ENCODE measurements around the gene EMP2.

EMP2 gene

DNA sequence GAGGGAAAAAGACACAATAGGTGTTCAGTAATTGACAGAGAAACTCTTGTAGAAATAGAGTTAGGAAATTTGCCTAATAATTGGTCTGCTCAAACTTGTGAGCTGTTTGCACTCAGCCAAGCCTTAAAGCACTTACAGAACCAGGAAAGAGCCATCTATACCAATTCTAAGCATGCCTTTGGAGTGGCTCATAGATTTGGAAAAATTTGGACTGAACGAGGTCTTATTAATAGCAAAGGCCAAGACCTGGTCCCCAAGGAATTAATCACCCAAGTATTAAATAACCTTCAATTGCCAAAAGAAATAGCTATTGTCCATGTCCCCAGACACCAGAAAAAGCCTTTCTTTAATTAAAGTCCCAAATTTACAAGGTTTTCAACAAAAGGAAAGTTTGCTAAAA, 90.3 kb downstream of the EMP2 start:
- no peak for DNase-seq (ENCODE audit: low read depth in 3 of 3)

- DNase-seq (ENCODE audit: low read depth in 3 of 3), result no peak
These were observed 94.6 kb downstream of the EMP2 start for GRCh38 chr16:10485698-10486382.

GRCh38 chr16:10485159-10485558, 95.2 kb downstream of the EMP2 start:
- DNase-seq (ENCODE audit: low read depth in 3 of 3), result no peak

DNA sequence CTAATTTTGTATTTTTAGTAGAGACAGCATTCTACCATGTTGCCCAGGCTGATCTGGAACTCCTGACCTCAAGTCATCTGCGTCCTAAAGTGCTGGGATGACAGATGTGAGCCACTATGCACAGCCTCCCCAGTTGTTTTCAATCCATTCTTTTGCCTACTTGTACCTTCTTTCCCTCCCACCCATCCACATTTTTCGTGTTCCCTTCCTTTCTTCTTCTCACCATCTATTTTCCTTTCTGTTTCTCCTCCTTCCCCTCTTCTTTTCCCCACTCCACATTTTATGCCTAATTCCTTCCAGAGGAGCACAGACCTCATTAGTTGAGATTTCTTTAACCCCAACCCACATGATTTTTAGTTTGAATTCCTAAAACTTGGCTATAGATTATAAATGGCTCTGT, 100.2 kb downstream of the EMP2 start:
- no peak for DNase-seq (ENCODE audit: low read depth in 3 of 3)

Data from stimulated activated CD4-positive, alpha-beta T cell treated with anti-CD3 and anti-CD28 coated beads, TNF-alpha, amount 100 ng/mL, for 48 hours (primary cell).